NCI-H1436 (cell line): ENCODE results near the gene PDE4D.

Experiments used
- DNase-seq: peaks from one replicate; lab custom pipeline; 2025; lab: John Stamatoyannopoulos, UW

Gene PDE4D

GRCh38 chr5:59178071-59178470 lies 715.5 kb downstream of the PDE4D start:
- no peak for DNase-seq

GRCh38 chr5:59177644-59178043 lies 715.9 kb downstream of the PDE4D start:
- DNase-seq, result no peak

- peak; percentile 49 for DNase-seq
These were observed 719.2 kb downstream of the PDE4D start for GRCh38 chr5:59174248-59174844.

GRCh38 chr5:59173578-59173977 lies 719.9 kb downstream of the PDE4D start:
- no peak for DNase-seq

- no peak for DNase-seq
These were observed 722.4 kb downstream of the PDE4D start for GRCh38 chr5:59171131-59171530.

- no peak for DNase-seq
These were observed 723.8 kb downstream of the PDE4D start for GRCh38 chr5:59169768-59170150.

GRCh38 chr5:59169081-59169767 lies 724.3 kb downstream of the PDE4D start:
- no peak for DNase-seq

- DNase-seq, result no peak
These were observed 725.5 kb downstream of the PDE4D start for GRCh38 chr5:59168067-59168466.

GRCh38 chr5:59164041-59164830 lies 729.3 kb downstream of the PDE4D start:
- no peak for DNase-seq

GRCh38 chr5:59161221-59162105 lies 732.1 kb downstream of the PDE4D start:
- DNase-seq, result no peak

- no peak for DNase-seq
These were observed 734.7 kb downstream of the PDE4D start for GRCh38 chr5:59158637-59159391.

GRCh38 chr5:59158165-59158564 lies 735.4 kb downstream of the PDE4D start:
- no peak for DNase-seq

GRCh38 chr5:59157068-59157467 lies 736.5 kb downstream of the PDE4D start:
- no peak for DNase-seq

- DNase-seq, result no peak
These were observed 740.8 kb downstream of the PDE4D start for GRCh38 chr5:59152701-59153245.

GRCh38 chr5:59151162-59151889 lies 742.2 kb downstream of the PDE4D start:
- no peak for DNase-seq

- DNase-seq, result no peak
These were observed 743.7 kb downstream of the PDE4D start for GRCh38 chr5:59149827-59150226.

- no peak for DNase-seq
These were observed 744.3 kb downstream of the PDE4D start for GRCh38 chr5:59149271-59149670.

- DNase-seq, result no peak
These were observed 746.8 kb downstream of the PDE4D start for GRCh38 chr5:59146729-59147128.

- no peak for DNase-seq
These were observed 749.6 kb downstream of the PDE4D start for GRCh38 chr5:59143926-59144333.

GRCh38 chr5:59142927-59143326 lies 750.6 kb downstream of the PDE4D start:
- no peak for DNase-seq
